ENCODE measurements around the gene APOA1.
"Not testable (repeated sequence)": the region's sequence is repeated elsewhere in the genome, so short reads cannot be mapped to it uniquely, and the experiment has no call there.

APOA1 gene

GRCh38 chr11:116811194-116811593 lies 26.2 kb downstream of the APOA1 start:
- DNase-seq, result no peak

GRCh38 chr11:116808262-116809175 lies 28.9 kb downstream of the APOA1 start:
- DNase-seq, result no peak

GRCh38 chr11:116807601-116808261 lies 29.7 kb downstream of the APOA1 start:
- no peak for DNase-seq

- DNase-seq, result no peak
Measured at GRCh38 chr11:116804001-116804400, 33.4 kb downstream of the APOA1 start.

GRCh38 chr11:116801662-116802061 lies 35.8 kb downstream of the APOA1 start:
- DNase-seq, result not testable (repeated sequence)

- DNase-seq, result no peak
Measured at GRCh38 chr11:116800610-116801009, 36.8 kb downstream of the APOA1 start.

- no peak for DNase-seq
Measured at GRCh38 chr11:116798368-116798767, 39.1 kb downstream of the APOA1 start.

- DNase-seq, result no peak
Measured at GRCh38 chr11:116797816-116798215, 39.6 kb downstream of the APOA1 start.

GRCh38 chr11:116796548-116796947 lies 40.9 kb downstream of the APOA1 start:
- DNase-seq, result no peak

- no peak for DNase-seq
Measured at GRCh38 chr11:116794851-116795250, 42.6 kb downstream of the APOA1 start.

- no peak for DNase-seq
Measured at GRCh38 chr11:116793772-116794097, 43.7 kb downstream of the APOA1 start.

GRCh38 chr11:116792869-116793771 lies 44.3 kb downstream of the APOA1 start:
- DNase-seq, result no peak

GRCh38 chr11:116792144-116792868 lies 45.1 kb downstream of the APOA1 start:
- no peak for DNase-seq

- DNase-seq, result no peak
Measured at GRCh38 chr11:116791813-116792143, 45.6 kb downstream of the APOA1 start, which contains the start of gene APOA5. Gene APOA5 (minus strand): TSS chr11:116791879. CDS start chr11:116791860, 19 bp downstream.

- DNase-seq, result peak; percentile 84 to 89
Measured at GRCh38 chr11:116791002-116791812, 46.2 kb downstream of the APOA1 start.

GRCh38 chr11:116790167-116791001 lies 47.0 kb downstream of the APOA1 start:
- DNase-seq, result no peak

GRCh38 chr11:116788975-116789374 lies 48.4 kb downstream of the APOA1 start:
- no peak for DNase-seq

GRCh38 chr11:116788534-116788933 lies 48.9 kb downstream of the APOA1 start:
- no peak for DNase-seq

GRCh38 chr11:116787786-116788486 lies 49.5 kb downstream of the APOA1 start, which contains the start of gene ZPR1:
Gene ZPR1 (minus strand): TSS chr11:116788023. CDS start chr11:116787990, 33 bp downstream.
- peak; percentile 85 to 89 for DNase-seq

- DNase-seq, result no peak
Measured at GRCh38 chr11:116787436-116787785, 50.0 kb downstream of the APOA1 start.
